Caco-2 (cell line): ENCODE measurements around the gene MCTP2. TPM values are rescaled to one million over a fixed set of nuclear protein-coding genes. Genes with fewer than 3 reads are reported as not detected.

Experiments
- BruUV-seq: library from RNA; stranded (reverse); fragments of 400-500 nt; replicated peaks from 2 replicates; lab custom pipeline; 2021; lab: Mats Ljungman, UMichigan
- CTCF ChIA-PET: fragments of 300-600 bp; sonication (Branson Sonifier 250); formaldehyde crosslinking; loops from one replicate; lab custom pipeline; 2022; ENCODE audit warnings: antibody characterized with exemption; lab: Charles Lee
- POLR2A ChIA-PET: fragments of 300-600 bp; sonication (Branson Sonifier 250); formaldehyde crosslinking; loops from one replicate; lab custom pipeline; 2022; ENCODE audit warnings: antibody characterized with exemption; lab: Charles Lee
- DNase-seq, 2 experiments: peaks; one replicate each; pipeline versions ENCODE4 v3.0.0 to v3.0.0-alpha.2; 2020 to 2022
- H3K27me3 ChIP-seq: replicated peaks from 2 replicates; pipeline ENCODE4 v1.6.0; 2011; ENCODE audit warnings: low read length; ENCODE audit not compliant: control insufficient read depth, insufficient read depth
- H3K36me3 ChIP-seq: 2 replicates; pipeline ENCODE4 v1.5.1; 2011; ENCODE audit warnings: low read length; ENCODE audit not compliant: control insufficient read depth, insufficient read depth
- H3K4me1 ChIP-seq: fragments of 250-450 bp; sonication (Bioruptor Pico); 2 replicates; pipeline ENCODE4 v1.5.1; 2020; ENCODE audit warnings: mild to moderate bottlenecking
- H3K4me3 ChIP-seq: 2 replicates; pipeline ENCODE4 v1.5.1; 2011; ENCODE audit warnings: low read depth, mild to moderate bottlenecking, control low read depth, low read length
- H3K9me3 ChIP-seq: fragments of 250-450 bp; sonication (Bioruptor Pico); 2 replicates; pipeline ENCODE4 v1.5.1; 2020; ENCODE audit warnings: mild to moderate bottlenecking, moderate library complexity
- H3K27ac Mint-ChIP-seq: one replicate; pipeline ENCODE4 v1.8.0; 2022; ENCODE audit warnings: mixed read lengths; ENCODE audit not compliant: unreplicated experiment
- H3K27me3 Mint-ChIP-seq: one replicate; pipeline ENCODE4 v1.8.0; 2022; ENCODE audit warnings: mixed read lengths; ENCODE audit not compliant: insufficient read depth, unreplicated experiment
- H3K36me3 Mint-ChIP-seq: one replicate; pipeline ENCODE4 v1.8.0; 2022; ENCODE audit warnings: mild to moderate bottlenecking, mixed read lengths; ENCODE audit not compliant: insufficient read depth, unreplicated experiment
- H3K4me1 Mint-ChIP-seq: one replicate; pipeline ENCODE4 v1.8.0; 2022; ENCODE audit warnings: low read depth, mixed read lengths; ENCODE audit not compliant: unreplicated experiment
- H3K4me3 Mint-ChIP-seq: one replicate; pipeline ENCODE4 v1.8.0; 2022; ENCODE audit warnings: mild to moderate bottlenecking, moderate library complexity, mixed read lengths; ENCODE audit not compliant: unreplicated experiment
- H3K9me3 Mint-ChIP-seq: one replicate; pipeline ENCODE4 v1.8.0; 2022; ENCODE audit warnings: mixed read lengths; ENCODE audit not compliant: unreplicated experiment
- intact Hi-C: fragments of 100-400 bp; cut with micrococcal nuclease; formaldehyde crosslinking; loops from one replicate; pipeline ENCODE4 v1.10.0; 2022; ENCODE audit not compliant: unreplicated experiment
- total RNA-seq: library from RNA; stranded (reverse); gene quantifications from 2 replicates; pipeline ENCODE4 v1.2.3, GENCODE V29; 2022
- TF ChIP-seq, protein P1 (sequence below), 2 experiments: fragments of 200-600 bp in 1 of 2; IDR thresholded peaks; 1 replicate in 1 of 2; 2 replicates in 1 of 2; pipeline versions ENCODE4 v1.5.1 to v1.8.0; 2011 to 2022; ENCODE audit warnings: antibody characterized with exemption in 1 of 2, control low read depth in 1 of 2, inconsistent platforms in 1 of 2, low read depth in 1 of 2, low read length in 1 of 2, mild to moderate bottlenecking in 1 of 2, moderate library complexity in 1 of 2; ENCODE audit not compliant: insufficient read depth in 1 of 2, severe bottlenecking in 1 of 2, unreplicated experiment in 1 of 2

MCTP2 gene
- total RNA-seq, 1 experiment from 2014 or later = 9.9 TPM

- DNase-seq = no peak
- Mint-ChIP-seq H3K36me3 (no peaks in the 10 kb centered on the region), H3K9me3 (no peaks in the 10 kb centered on the region), H3K27ac (no peak overlapping the region), H3K4me1 (peaks cover 5% of the 10 kb centered on the region), H3K4me3 (no peak overlapping the region), H3K27me3 (no peaks in the 10 kb centered on the region)
- intact Hi-C loops = no loop called here
- CTCF ChIA-PET = interaction anchor here (0.5 kb wide), 1 partner anchor 658 kb away, joined by 3 read pairs; no protein-coding TSS in a partner anchor
- Histone ChIP-seq H3K9me3 (no peaks in the 10 kb centered on the region), H3K4me1 (no peaks in the 10 kb centered on the region), H3K36me3 (no peaks in the 10 kb centered on the region), H3K27me3 (no peaks in the 10 kb centered on the region), H3K4me3 (no peak overlapping the region)
- BruUV-seq = no TSS peak
- TF ChIP-seq, protein P1, sequence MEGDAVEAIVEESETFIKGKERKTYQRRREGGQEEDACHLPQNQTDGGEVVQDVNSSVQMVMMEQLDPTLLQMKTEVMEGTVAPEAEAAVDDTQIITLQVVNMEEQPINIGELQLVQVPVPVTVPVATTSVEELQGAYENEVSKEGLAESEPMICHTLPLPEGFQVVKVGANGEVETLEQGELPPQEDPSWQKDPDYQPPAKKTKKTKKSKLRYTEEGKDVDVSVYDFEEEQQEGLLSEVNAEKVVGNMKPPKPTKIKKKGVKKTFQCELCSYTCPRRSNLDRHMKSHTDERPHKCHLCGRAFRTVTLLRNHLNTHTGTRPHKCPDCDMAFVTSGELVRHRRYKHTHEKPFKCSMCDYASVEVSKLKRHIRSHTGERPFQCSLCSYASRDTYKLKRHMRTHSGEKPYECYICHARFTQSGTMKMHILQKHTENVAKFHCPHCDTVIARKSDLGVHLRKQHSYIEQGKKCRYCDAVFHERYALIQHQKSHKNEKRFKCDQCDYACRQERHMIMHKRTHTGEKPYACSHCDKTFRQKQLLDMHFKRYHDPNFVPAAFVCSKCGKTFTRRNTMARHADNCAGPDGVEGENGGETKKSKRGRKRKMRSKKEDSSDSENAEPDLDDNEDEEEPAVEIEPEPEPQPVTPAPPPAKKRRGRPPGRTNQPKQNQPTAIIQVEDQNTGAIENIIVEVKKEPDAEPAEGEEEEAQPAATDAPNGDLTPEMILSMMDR (IDR thresholded peaks at IDR 0.05; ENCODE audit: insufficient read depth in 1 of 2, low read depth in 1 of 2, low read length in 1 of 2, severe bottlenecking in 1 of 2, unreplicated experiment in 1 of 2) = no peak
- POLR2A ChIA-PET = no interaction called here
Measured at GRCh38 chr15:94282269-94283250, 51.2 kb downstream of the MCTP2 start.

DNA sequence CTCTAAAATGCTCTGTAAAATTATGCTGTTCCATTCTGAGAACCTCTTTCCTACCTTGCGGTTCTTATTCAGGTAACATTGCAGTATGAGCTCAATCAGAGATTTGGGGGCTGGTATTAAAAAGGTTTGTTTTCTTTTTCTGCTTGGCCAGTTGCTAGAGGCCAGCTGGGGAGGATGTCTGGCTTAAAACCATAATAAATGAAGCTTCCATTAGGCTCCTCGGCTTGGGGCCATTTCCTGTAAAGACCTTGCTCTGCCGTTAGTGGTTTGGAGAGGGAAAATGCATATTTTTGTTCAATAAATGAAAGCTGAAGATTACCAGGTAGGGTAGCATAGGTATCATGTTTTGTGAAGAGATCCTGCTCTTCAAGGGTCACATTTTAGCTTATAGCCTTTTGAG, 55.2 kb downstream of the MCTP2 start:
- Histone ChIP-seq H3K9me3 (peaks cover 7% of the 10 kb centered on the region; the same call in 1 of the 2 replicates), H3K4me3 (no peak overlapping the region), H3K4me1 (no peaks in the 10 kb centered on the region), H3K36me3 (no peaks in the 10 kb centered on the region), H3K27me3 (no peaks in the 10 kb centered on the region)
- Mint-ChIP-seq H3K36me3 (no peaks in the 10 kb centered on the region), H3K4me1 (peaks cover 5% of the 10 kb centered on the region), H3K9me3 (peaks cover 11% of the 10 kb centered on the region), H3K27me3 (no peaks in the 10 kb centered on the region), H3K4me3 (no peak overlapping the region), H3K27ac (no peak overlapping the region)
- DNase-seq = no peak
- no TSS peak for BruUV-seq
- intact Hi-C loops = no loop called here
- TF ChIP-seq, protein P1 (IDR thresholded peaks at IDR 0.05; ENCODE audit: insufficient read depth in 1 of 2, low read depth in 1 of 2, low read length in 1 of 2, severe bottlenecking in 1 of 2, unreplicated experiment in 1 of 2) = no peak
- CTCF ChIA-PET = no interaction called here
- POLR2A ChIA-PET = no interaction called here

DNA sequence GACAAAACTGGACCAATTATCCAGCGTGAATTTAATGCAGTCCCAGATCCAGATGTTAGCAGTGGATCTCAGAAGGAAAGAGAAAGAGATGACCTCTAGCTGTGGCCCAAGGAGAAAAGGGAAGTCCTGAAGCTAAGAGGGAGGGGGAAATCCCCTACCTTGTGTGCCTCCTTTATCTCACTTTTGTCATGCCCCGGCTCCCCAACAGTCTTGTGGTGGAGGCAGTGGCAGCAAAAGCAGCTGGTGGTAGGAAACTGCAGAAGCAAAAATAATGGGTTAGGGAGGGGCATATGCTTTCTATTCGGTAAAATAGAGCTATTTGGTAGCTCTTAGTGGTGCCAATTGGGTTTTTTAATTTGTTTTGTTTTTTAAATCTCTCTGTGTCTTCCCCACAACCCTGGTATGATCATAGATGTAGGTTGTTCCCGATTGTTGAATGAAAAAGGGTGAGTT, 56.5 kb downstream of the MCTP2 start:
- Histone ChIP-seq H3K4me3 (no peak overlapping the region), H3K9me3 (peaks cover 7% of the 10 kb centered on the region; the same call in 1 of the 2 replicates), H3K36me3 (no peaks in the 10 kb centered on the region), H3K4me1 (no peaks in the 10 kb centered on the region), H3K27me3 (no peaks in the 10 kb centered on the region)
- POLR2A ChIA-PET = no interaction called here
- Mint-ChIP-seq H3K36me3 (no peaks in the 10 kb centered on the region), H3K4me1 (no peaks in the 10 kb centered on the region), H3K9me3 (peaks cover 11% of the 10 kb centered on the region), H3K4me3 (no peak overlapping the region), H3K27ac (no peak overlapping the region), H3K27me3 (no peaks in the 10 kb centered on the region)
- BruUV-seq = no TSS peak
- DNase-seq = no peak
- CTCF ChIA-PET = no interaction called here
- intact Hi-C loops = no loop called here
- TF ChIP-seq, protein P1 (IDR thresholded peaks at IDR 0.05; ENCODE audit: insufficient read depth in 1 of 2, low read depth in 1 of 2, low read length in 1 of 2, severe bottlenecking in 1 of 2, unreplicated experiment in 1 of 2) = no peak
